H1 (cell line): Measurements from ENCODE around the gene PRR23B. TPM values are rescaled to one million over a fixed set of nuclear protein-coding genes. Genes with fewer than 3 reads are reported as not detected.

Source experiments
- CTCF ChIA-PET: fragments of 300-600 bp; sonication (Branson Sonifier 250); formaldehyde crosslinking; loops from one replicate; lab custom pipeline; 2021; ENCODE audit not compliant: partially characterized antibody; lab: Charles Lee
- POLR2A ChIA-PET: fragments of 300-600 bp; sonication (Branson Sonifier 250); formaldehyde crosslinking; loops from one replicate; lab custom pipeline; 2021; ENCODE audit warnings: inconsistent platforms; ENCODE audit not compliant: partially characterized antibody; lab: Charles Lee
- DNase-seq, 2 experiments: peaks; one replicate each; pipeline versions ENCODE4 v3.0.0 to v3.0.0-alpha.2; 2010 to 2022; ENCODE audit warnings: low spot score in 2 of 2, low read depth in 1 of 2, mixed read lengths in 1 of 2
- FAIRE-seq: peaks from 2 replicates; lab custom pipeline; 2011; peaks lifted over from hg19 to GRCh38; lab: Jason Lieb, UNC
- H2AFZ ChIP-seq: 2 replicates; pipeline ENCODE4 v1.8.1; 2012; ENCODE audit warnings: low read length, inconsistent platforms
- H2AK5ac ChIP-seq: 2 replicates; pipeline ENCODE4 v1.6.1; 2013; ENCODE audit warnings: low read depth, low read length
- H2BK120ac ChIP-seq: replicated peaks from 2 replicates; pipeline ENCODE3; 2013; ENCODE audit warnings: low read depth, low read length, inconsistent platforms
- H2BK12ac ChIP-seq: 2 replicates; pipeline ENCODE4 v1.6.1; 2013; ENCODE audit warnings: low read depth, low read length
- H2BK15ac ChIP-seq: 2 replicates; pipeline ENCODE4 v1.6.1; 2013; ENCODE audit warnings: low read length
- H2BK20ac ChIP-seq: 2 replicates; pipeline ENCODE4 v1.6.1; 2013; ENCODE audit warnings: low read length
- H2BK5ac ChIP-seq: 2 replicates; pipeline ENCODE4 v1.6.1; 2013; ENCODE audit warnings: low read depth, low read length
- H3K14ac ChIP-seq: 2 replicates; pipeline ENCODE4 v1.6.1; 2013; ENCODE audit warnings: inconsistent platforms; ENCODE audit not compliant: insufficient read length
- H3K18ac ChIP-seq: 2 replicates; pipeline ENCODE4 v1.6.1; 2013; ENCODE audit warnings: low read length; ENCODE audit errors: extremely low read depth
- H3K23ac ChIP-seq: 2 replicates; pipeline ENCODE4 v1.6.1; 2013; ENCODE audit warnings: inconsistent platforms; ENCODE audit not compliant: insufficient read length
- H3K23me2 ChIP-seq: 2 replicates; pipeline ENCODE4 v1.6.1; 2013; ENCODE audit warnings: low read depth, low read length
- H3K27ac ChIP-seq: 2 replicates; pipeline ENCODE4 v1.6.1; 2011; ENCODE audit warnings: low read depth, low read length, inconsistent platforms
- H3K27me3 ChIP-seq, 4 experiments: replicated peaks in 1 of 4; 1 replicate in 1 of 4; 2 replicates in 3 of 4; pipeline versions ENCODE4 v1.6.1 to v1.8.1; 2011 to 2013; ENCODE audit warnings: low read length in 3 of 4, mild to moderate bottlenecking in 3 of 4, inconsistent platforms in 2 of 4, mixed read lengths in 2 of 4, moderate library complexity in 1 of 4; ENCODE audit not compliant: control insufficient read depth in 3 of 4, insufficient read depth in 3 of 4; ENCODE audit errors: extremely low read depth in 1 of 4
- H3K36me3 ChIP-seq, 4 experiments: 2 replicates each; pipeline versions ENCODE4 v1.6.1 to v1.8.1; 2011 to 2013; ENCODE audit warnings: mild to moderate bottlenecking in 4 of 4, low read length in 3 of 4, moderate library complexity in 2 of 4, control low read depth in 1 of 4, inconsistent platforms in 1 of 4; ENCODE audit not compliant: insufficient read depth in 4 of 4, control insufficient read depth in 2 of 4
- H3K4ac ChIP-seq: replicated peaks from 2 replicates; pipeline ENCODE3; 2013; ENCODE audit warnings: low read length, low read depth, mixed read lengths, inconsistent platforms; ENCODE audit not compliant: insufficient read length
- H3K4me1 ChIP-seq, 4 experiments: replicated peaks in 1 of 4; 1 replicate in 1 of 4; 2 replicates in 3 of 4; pipeline versions ENCODE4 v1.6.1 to v1.8.1; 2011 to 2013; ENCODE audit warnings: low read length in 3 of 4, inconsistent platforms in 2 of 4, mixed read lengths in 1 of 4; ENCODE audit not compliant: insufficient read depth in 4 of 4, control insufficient read depth in 3 of 4
- H3K4me2 ChIP-seq, 2 experiments: 2 replicates each; pipeline versions ENCODE4 v1.6.1 to v1.8.1; 2011 to 2013; ENCODE audit warnings: low read depth in 2 of 2, low read length in 2 of 2, control low read depth in 1 of 2, inconsistent platforms in 1 of 2, mild to moderate bottlenecking in 1 of 2; ENCODE audit not compliant: insufficient read depth in 1 of 2
- H3K4me3 ChIP-seq, 4 experiments: fragments of 200-600, 300-600 bp in 1 of 4; sonication (generic), shearing (Covaris generic), sonication (Bioruptor Twin) in 1 of 4; 2 replicates each; pipeline versions ENCODE4 v1.5.1 to v1.8.1; 2011 to 2016; ENCODE audit warnings: low read length in 4 of 4, low read depth in 3 of 4, control low read depth in 2 of 4, inconsistent platforms in 2 of 4, mild to moderate bottlenecking in 2 of 4, mixed read lengths in 1 of 4, moderate library complexity in 1 of 4; ENCODE audit not compliant: insufficient read depth in 2 of 4; ENCODE audit errors: extremely low read depth in 1 of 4
- H3K56ac ChIP-seq: replicated peaks from 2 replicates; pipeline ENCODE3; 2013; ENCODE audit warnings: low read depth, mild to moderate bottlenecking, mixed read lengths, low read length, inconsistent platforms; ENCODE audit not compliant: insufficient read length
- H3K79me1 ChIP-seq: 2 replicates; pipeline ENCODE4 v1.6.1; 2013; ENCODE audit warnings: low read depth, low read length, control low read depth
- H3K79me2 ChIP-seq, 2 experiments: 2 replicates each; pipeline versions ENCODE4 v1.6.1 to v1.8.1; 2012 to 2013; ENCODE audit warnings: low read length in 2 of 2, mild to moderate bottlenecking in 2 of 2, inconsistent platforms in 1 of 2; ENCODE audit not compliant: insufficient read depth in 2 of 2, control insufficient read depth in 1 of 2
- H3K9ac ChIP-seq, 4 experiments: replicated peaks in 1 of 4; 1 replicate in 1 of 4; 2 replicates in 3 of 4; pipeline versions ENCODE4 v1.6.1 to v1.8.1; 2011 to 2013; ENCODE audit warnings: low read depth in 3 of 4, low read length in 3 of 4, control low read depth in 2 of 4, mild to moderate bottlenecking in 2 of 4, moderate library complexity in 2 of 4, inconsistent platforms in 1 of 4; ENCODE audit errors: extremely low read depth in 1 of 4
- H3K9me3 ChIP-seq, 2 experiments: 2 replicates each; pipeline versions ENCODE4 v1.6.1 to v1.8.1; 2012 to 2013; ENCODE audit warnings: mild to moderate bottlenecking in 2 of 2, moderate library complexity in 2 of 2, control low read depth in 1 of 2, inconsistent platforms in 1 of 2, low read depth in 1 of 2, low read length in 1 of 2, mixed read lengths in 1 of 2; ENCODE audit not compliant: insufficient read depth in 2 of 2
- H4K20me1 ChIP-seq, 2 experiments: replicated peaks in 1 of 2; 2 replicates each; pipeline versions ENCODE3 to v1.8.1; 2011 to 2013; ENCODE audit warnings: inconsistent platforms in 2 of 2, low read length in 2 of 2, mild to moderate bottlenecking in 1 of 2; ENCODE audit not compliant: insufficient read depth in 2 of 2, control insufficient read depth in 1 of 2
- H4K5ac ChIP-seq: 2 replicates; pipeline ENCODE4 v1.6.1; 2013; ENCODE audit warnings: low read length, low read depth, mixed read lengths, inconsistent platforms; ENCODE audit not compliant: insufficient read length
- H4K8ac ChIP-seq: 2 replicates; pipeline ENCODE4 v1.8.0; 2013; ENCODE audit warnings: mild to moderate bottlenecking, moderate library complexity, low read length, inconsistent platforms; ENCODE audit not compliant: insufficient read depth; ENCODE audit errors: extremely low read depth
- H4K91ac ChIP-seq: replicated peaks from 2 replicates; pipeline ENCODE3; 2013; ENCODE audit warnings: low read length, mixed read lengths, inconsistent platforms; ENCODE audit not compliant: insufficient read length
- WGBS, 2 experiments: shearing (Covaris generic) in 1 of 2; methylation state at CpG; one replicate each; pipeline versions ENCODE4 v1.1.6 to v1.1.7; 2013 to 2015; ENCODE audit warnings: low lambda C conversion rate in 2 of 2, mixed read lengths in 2 of 2, inconsistent platforms in 1 of 2, low coverage in 1 of 2, missing lambda C conversion rate in 1 of 2; ENCODE audit not compliant: insufficient replicate concordance in 2 of 2, insufficient coverage in 1 of 2, insufficient read length in 1 of 2; ENCODE audit errors: extremely low coverage in 1 of 2, missing lambda C conversion rate in 1 of 2; 5-methylcytosine and 5-hydroxymethylcytosine counted together
- polyA plus RNA-seq, 7 experiments: library from polyadenylated mRNA; depleted of rRNA in 3 of 7; stranded (reverse) in 5 of 7; unstranded in 2 of 7; fragments of >200 nt in 5 of 7; fragments of 200-250 nt in 2 of 7; gene quantifications; 1 replicate in 5 of 7; 2 replicates in 1 of 7; 4 replicates in 1 of 7; pipeline versions ENCODE4 v1.2.1 to v1.2.3, GENCODE V29; 2011 to 2013; ENCODE audit warnings: missing spikeins in 2 of 7, mixed read lengths in 2 of 7
- total RNA-seq: library from RNA; stranded (reverse); fragmentation: NEBNext Ultra II Directional; extraction: Animal tissue kit (Norgen Biotek cat#: 25700); gene quantifications from 2 replicates; pipeline ENCODE4 v1.2.1, GENCODE V29; 2021

Gene PRR23B
- total and polyA plus RNA-seq, 2 of the 8 experiments (the other 6 are each of a cell fraction or from before 2014, with no cell fraction given), result not detected

GRCh38 chr3:138971766-138972320, 48.9 kb downstream of the PRR23B start:
- ChIA-PET POLR2A (interaction anchor here (1.5 to 1.8 kb wide), 2 partner anchors 19 to 26 kb away, joined by 4 to 6 read pairs; no protein-coding TSS in a partner anchor), CTCF (interaction anchor here (1.1 to 15.1 kb wide), 8 partner anchors 7 to 357 kb away, joined by 3 to 223 read pairs (median 14); partner anchors contain the start of genes FOXL2 and FOXL2NB)
- Histone ChIP-seq H3K23ac (no peak overlapping the region), H3K4me1 (no peaks in the 10 kb centered on the region), H2BK20ac (no peak overlapping the region), H3K4me2 (no peak overlapping the region), H4K8ac (no peak overlapping the region), H2BK15ac (no peak overlapping the region), H3K9me3 (no peaks in the 10 kb centered on the region), H2AK5ac (no peak overlapping the region), H2BK5ac (no peak overlapping the region), H4K91ac (no peak overlapping the region), H3K56ac (no peak overlapping the region), H3K27ac (no peak overlapping the region), H3K79me2 (no peaks in the 10 kb centered on the region), H2BK12ac (no peak overlapping the region), H3K4ac (no peak overlapping the region), H4K20me1 (no peaks in the 10 kb centered on the region), H4K5ac (no peak overlapping the region), H2BK120ac (no peak overlapping the region), H3K4me3 (no peak overlapping the region), H2AFZ (no peak overlapping the region), H3K23me2 (no peaks in the 10 kb centered on the region), H3K9ac (no peak overlapping the region), H3K18ac (no peak overlapping the region), H3K79me1 (no peaks in the 10 kb centered on the region), H3K27me3 (no peaks in the 10 kb centered on the region), H3K36me3 (no peaks in the 10 kb centered on the region), H3K14ac (no peak overlapping the region)
- WGBS, 2 experiments, result 84% methylated on average over 6 of the region's 6 CpGs; no CpG with 5 or more reads in 1 of the 2 experiments
- FAIRE-seq (no peak), DNase-seq (peak in 1 of 2 experiments; percentile 26)
